ENCODE measurements around the gene ASF1B. TPM values are rescaled to one million over a fixed set of nuclear protein-coding genes. Genes with fewer than 3 reads are reported as not detected.
A peak's percentile ranks its signal among the peaks of the same experiment; 100 is the strongest.

Gene ASF1B
- total RNA-seq, 3 donors from 2014 or later (not counting 1 experiment from before 2014, with no cell fraction given), result 4.5 to 5.5 (median 4.8) TPM

DNA sequence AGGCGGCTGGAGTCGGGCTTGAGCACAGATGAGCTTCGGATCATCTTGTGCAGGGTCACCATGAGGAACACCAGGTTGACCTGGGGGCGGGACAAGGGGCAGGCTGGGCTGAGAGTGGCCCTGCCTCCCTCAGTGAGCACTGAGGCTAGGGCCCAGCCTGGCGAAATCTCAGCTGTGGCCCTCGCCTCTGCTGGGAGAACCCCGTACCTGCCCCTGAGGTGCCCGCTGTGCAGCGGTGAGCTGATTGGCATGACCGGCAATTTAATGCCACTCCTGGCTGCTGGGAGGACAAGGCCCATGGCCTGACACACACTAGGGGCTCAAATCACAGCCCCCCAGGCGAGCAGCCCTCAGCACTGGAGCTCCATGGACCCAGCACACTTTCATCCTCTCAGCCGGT lies 19.7 kb upstream of the ASF1B start:
- intact Hi-C loops (cut with micrococcal nuclease), result no loop called here
- no peaks in the 10 kb centered on the region for H3K27me3 Mint-ChIP-seq (ENCODE audit: low read depth in 2 of 2)
- Histone ChIP-seq H3K36me3 (ENCODE audit: control insufficient read depth, insufficient read depth, low read length) (peaks cover 37% of the 10 kb centered on the region), H3K27ac (ENCODE audit: low read length) (no peak overlapping the region), H3K9me3 (ENCODE audit: control insufficient read depth, insufficient read depth, low read length) (no peaks in the 10 kb centered on the region), H3K27me3 (ENCODE audit: control insufficient read depth, insufficient read depth, low read length) (no peaks in the 10 kb centered on the region), H3K4me3 (ENCODE audit: low read length) (no peak overlapping the region), H3K4me1 (ENCODE audit: control insufficient read depth, insufficient read depth, low read length) (no peaks in the 10 kb centered on the region)
- H3K4me1 Mint-ChIP-seq, result no peaks in the 10 kb centered on the region
- H3K36me3 Mint-ChIP-seq, result no peaks in the 10 kb centered on the region
- no peak overlapping the region for H3K27ac Mint-ChIP-seq
- no peak for ATAC-seq
- no peak overlapping the region for H3K4me3 Mint-ChIP-seq
- no peak for TF ChIP-seq CTCF (IDR thresholded peaks at IDR 0.05)
- no peak for DNase-seq
- H3K9me3 Mint-ChIP-seq, result no peaks in the 10 kb centered on the region
- 96% methylated on average over 11 of the region's 12 CpGs for WGBS (ENCODE audit: insufficient coverage)

DNA sequence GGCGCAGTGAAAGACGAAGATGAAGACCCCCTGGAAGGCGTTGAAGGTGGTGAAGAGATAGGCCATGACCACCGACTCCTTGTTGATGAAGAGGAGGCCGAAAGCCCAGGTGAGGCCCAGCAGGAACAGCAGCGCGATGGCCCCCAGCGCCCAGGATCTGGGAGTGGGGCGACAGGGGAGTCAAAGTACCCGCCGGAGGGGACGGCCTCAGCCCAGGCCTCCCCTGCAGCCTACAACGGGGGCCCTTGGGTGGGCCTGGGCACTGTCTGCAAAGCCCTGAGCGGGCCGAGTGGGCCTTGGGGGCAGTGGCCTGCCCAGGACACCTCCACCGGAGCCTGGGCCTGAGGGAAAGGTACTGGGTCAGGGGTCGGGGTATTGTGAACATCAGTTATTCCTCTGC lies 19.0 kb upstream of the ASF1B start:
- WGBS (ENCODE audit: insufficient coverage), result 97% methylated on average over 17 of the region's 17 CpGs

GRCh38 chr19:14152713-14153112 lies 16.3 kb upstream of the ASF1B start:
- peaks cover 24% of the 10 kb centered on the region for H3K36me3 ChIP-seq (ENCODE audit: control insufficient read depth, insufficient read depth, low read length)
- H3K9me3 Mint-ChIP-seq, result no peaks in the 10 kb centered on the region
- H3K4me1 ChIP-seq (ENCODE audit: control insufficient read depth, insufficient read depth, low read length), result peaks cover 31% of the 10 kb centered on the region
- H3K27me3 Mint-ChIP-seq (ENCODE audit: low read depth in 2 of 2), result no peaks in the 10 kb centered on the region
- no peak overlapping the region for H3K27ac ChIP-seq (ENCODE audit: low read length)
- no peaks in the 10 kb centered on the region for H3K27me3 ChIP-seq (ENCODE audit: control insufficient read depth, insufficient read depth, low read length)
- H3K4me3 ChIP-seq (ENCODE audit: low read length), result no peak overlapping the region
- DNase-seq (no peak), ATAC-seq (no peak)
- H3K9me3 ChIP-seq (ENCODE audit: control insufficient read depth, insufficient read depth, low read length), result no peaks in the 10 kb centered on the region
- no peak for TF ChIP-seq CTCF (IDR thresholded peaks at IDR 0.05)
- intact Hi-C loops (cut with micrococcal nuclease), result no loop called here
- H3K4me1 Mint-ChIP-seq, result peaks cover 22 to 25% of the 10 kb centered on the region in 2 donors
- H3K4me3 Mint-ChIP-seq, result no peak overlapping the region
- peak overlapping the region in 1 of 2 donors; percentile 27 for H3K27ac Mint-ChIP-seq
- no peaks in the 10 kb centered on the region for H3K36me3 Mint-ChIP-seq
- 97% methylated on average over 12 of the region's 12 CpGs for WGBS (ENCODE audit: insufficient coverage)

More for the DNA sequence above, 19.0 kb upstream of the ASF1B start:
- Mint-ChIP-seq H3K36me3 (no peaks in the 10 kb centered on the region), H3K4me1 (no peaks in the 10 kb centered on the region), H3K27ac (no peak overlapping the region), H3K4me3 (no peak overlapping the region), H3K9me3 (no peaks in the 10 kb centered on the region), H3K27me3 (ENCODE audit: low read depth in 2 of 2) (no peaks in the 10 kb centered on the region)
- Histone ChIP-seq H3K27ac (ENCODE audit: low read length) (no peak overlapping the region), H3K36me3 (ENCODE audit: control insufficient read depth, insufficient read depth, low read length) (peaks cover 37% of the 10 kb centered on the region), H3K27me3 (ENCODE audit: control insufficient read depth, insufficient read depth, low read length) (no peaks in the 10 kb centered on the region), H3K4me1 (ENCODE audit: control insufficient read depth, insufficient read depth, low read length) (peaks cover 5% of the 10 kb centered on the region), H3K4me3 (ENCODE audit: low read length) (no peak overlapping the region), H3K9me3 (ENCODE audit: control insufficient read depth, insufficient read depth, low read length) (no peaks in the 10 kb centered on the region)
- no peak for TF ChIP-seq CTCF (IDR thresholded peaks at IDR 0.05)
- no peak for ATAC-seq
- DNase-seq, result no peak
- intact Hi-C loops (cut with micrococcal nuclease), result no loop called here

Measured in natural killer cell (primary cell).